ENCODE measurements around the gene HOMER2. TPM values are rescaled to one million over a fixed set of nuclear protein-coding genes. Genes with fewer than 3 reads are reported as not detected.

The HOMER2 gene
- total RNA-seq, 1 donor = 11.6 TPM

- no peak for DNase-seq (ENCODE audit: insufficient read length, low spot score, missing footprints)
- Histone ChIP-seq H3K9me3 (ENCODE audit: low read depth, low read length) (no peaks in the 10 kb centered on the region), H3K27me3 (ENCODE audit: insufficient read depth, low read length) (no peaks in the 10 kb centered on the region), H3K36me3 (ENCODE audit: insufficient read depth, low read length) (no peaks in the 10 kb centered on the region), H3K27ac (ENCODE audit: low read depth, low read length) (no peak overlapping the region), H2AFZ (ENCODE audit: low read length) (peak overlapping the region; percentile 80), H3K4me3 (ENCODE audit: insufficient read depth, low read length) (peak overlapping the region; percentile 23), H3K4me1 (ENCODE audit: insufficient read depth, low read length) (no peaks in the 10 kb centered on the region), H4K20me1 (ENCODE audit: insufficient read depth, low read length) (no peaks in the 10 kb centered on the region), H3K79me2 (ENCODE audit: insufficient read depth, low read length) (no peaks in the 10 kb centered on the region), H3K4me2 (ENCODE audit: insufficient read depth, low read length) (peak overlapping the region; percentile 61)
- TF ChIP-seq CTCF (IDR thresholded peaks at IDR 0.05; ENCODE audit: extremely low read depth, low read depth, low read length) = no peak
Observed at GRCh38 chr15:82855286-82856100, 97.0 kb downstream of the HOMER2 start.

GRCh38 chr15:82854554-82854953, 98.0 kb downstream of the HOMER2 start:
- H2AFZ ChIP-seq (ENCODE audit: low read length) = no peak overlapping the region
- H3K4me3 ChIP-seq (ENCODE audit: insufficient read depth, low read length) = no peak overlapping the region
- no peaks in the 10 kb centered on the region for H3K27me3 ChIP-seq (ENCODE audit: insufficient read depth, low read length)
- no peaks in the 10 kb centered on the region for H3K9me3 ChIP-seq (ENCODE audit: low read depth, low read length)
- H3K79me2 ChIP-seq (ENCODE audit: insufficient read depth, low read length) = no peaks in the 10 kb centered on the region
- no peaks in the 10 kb centered on the region for H4K20me1 ChIP-seq (ENCODE audit: insufficient read depth, low read length)
- H3K27ac ChIP-seq (ENCODE audit: low read depth, low read length) = no peak overlapping the region
- H3K4me1 ChIP-seq (ENCODE audit: insufficient read depth, low read length) = peaks cover 5% of the 10 kb centered on the region
- no peak for DNase-seq (ENCODE audit: insufficient read length, low spot score, missing footprints)
- no peaks in the 10 kb centered on the region for H3K36me3 ChIP-seq (ENCODE audit: insufficient read depth, low read length)
- TF ChIP-seq CTCF (IDR thresholded peaks at IDR 0.05; ENCODE audit: extremely low read depth, low read depth, low read length) = no peak
- no peak overlapping the region for H3K4me2 ChIP-seq (ENCODE audit: insufficient read depth, low read length)

- Histone ChIP-seq H3K79me2 (ENCODE audit: insufficient read depth, low read length) (no peaks in the 10 kb centered on the region), H3K27me3 (ENCODE audit: insufficient read depth, low read length) (no peaks in the 10 kb centered on the region), H3K36me3 (ENCODE audit: insufficient read depth, low read length) (no peaks in the 10 kb centered on the region), H3K9me3 (ENCODE audit: low read depth, low read length) (no peaks in the 10 kb centered on the region), H2AFZ (ENCODE audit: low read length) (no peak overlapping the region), H3K4me2 (ENCODE audit: insufficient read depth, low read length) (no peak overlapping the region), H3K27ac (ENCODE audit: low read depth, low read length) (no peak overlapping the region), H3K4me3 (ENCODE audit: insufficient read depth, low read length) (no peak overlapping the region), H4K20me1 (ENCODE audit: insufficient read depth, low read length) (no peaks in the 10 kb centered on the region), H3K4me1 (ENCODE audit: insufficient read depth, low read length) (peaks cover 5% of the 10 kb centered on the region)
- DNase-seq (ENCODE audit: insufficient read length, low spot score, missing footprints) = no peak
- TF ChIP-seq CTCF (IDR thresholded peaks at IDR 0.05; ENCODE audit: extremely low read depth, low read depth, low read length) = no peak
Observed at GRCh38 chr15:82852941-82853561, 99.5 kb downstream of the HOMER2 start.

- Histone ChIP-seq H3K36me3 (ENCODE audit: insufficient read depth, low read length) (no peaks in the 10 kb centered on the region), H4K20me1 (ENCODE audit: insufficient read depth, low read length) (no peaks in the 10 kb centered on the region), H3K4me1 (ENCODE audit: insufficient read depth, low read length) (peaks cover 5% of the 10 kb centered on the region), H3K79me2 (ENCODE audit: insufficient read depth, low read length) (no peaks in the 10 kb centered on the region), H3K9me3 (ENCODE audit: low read depth, low read length) (no peaks in the 10 kb centered on the region), H3K4me3 (ENCODE audit: insufficient read depth, low read length) (no peak overlapping the region), H3K27ac (ENCODE audit: low read depth, low read length) (no peak overlapping the region), H3K27me3 (ENCODE audit: insufficient read depth, low read length) (no peaks in the 10 kb centered on the region), H3K4me2 (ENCODE audit: insufficient read depth, low read length) (no peak overlapping the region), H2AFZ (ENCODE audit: low read length) (no peak overlapping the region)
- no peak for TF ChIP-seq CTCF (IDR thresholded peaks at IDR 0.05; ENCODE audit: extremely low read depth, low read depth, low read length)
- peak; percentile 80 for DNase-seq (ENCODE audit: insufficient read length, low spot score, missing footprints)
Observed at GRCh38 chr15:82851981-82852511, 100.5 kb downstream of the HOMER2 start.

Measured in osteoblast (primary cell).